KMS-11 (cell line): ENCODE data around the gene CIT.

Source experiments
- H2AFZ ChIP-seq: fragments of 200-600 bp; sonication (generic); 2 replicates; pipeline ENCODE4 v1.6.1; 2016; ENCODE audit warnings: antibody characterized with exemption, mixed run types, low read depth
- H3K27ac ChIP-seq: fragments of 200-600 bp; sonication (generic); 2 replicates; pipeline ENCODE4 v1.6.1; 2016; ENCODE audit warnings: mild to moderate bottlenecking, mixed run types
- H3K27me3 ChIP-seq: fragments of 200-600 bp; sonication (generic); 2 replicates; pipeline ENCODE4 v1.6.1; 2017; ENCODE audit warnings: mild to moderate bottlenecking, low read depth, mixed run types, moderate library complexity; ENCODE audit not compliant: insufficient read depth
- H3K36me3 ChIP-seq: fragments of 200-600 bp; sonication (generic); 2 replicates; pipeline ENCODE4 v1.6.1; 2017; ENCODE audit warnings: mild to moderate bottlenecking, mixed run types; ENCODE audit not compliant: insufficient read depth
- H3K4me1 ChIP-seq: fragments of 200-600 bp; sonication (generic); 2 replicates; pipeline ENCODE4 v1.6.1; 2016; ENCODE audit warnings: mild to moderate bottlenecking, low read depth, mixed run types; ENCODE audit not compliant: poor library complexity, severe bottlenecking
- H3K4me2 ChIP-seq: fragments of 200-600 bp; sonication (generic); 2 replicates; pipeline ENCODE4 v1.7.0; 2016; ENCODE audit warnings: mild to moderate bottlenecking, mixed run types
- H3K4me3 ChIP-seq: fragments of 200-600 bp; sonication (generic); IDR thresholded peaks from 2 replicates; pipeline ENCODE4 v1.6.1; 2017; ENCODE audit warnings: low read depth, low read length, mixed read lengths; ENCODE audit not compliant: insufficient read depth
- H3K79me2 ChIP-seq: fragments of 200-600 bp; sonication (generic); 2 replicates; pipeline ENCODE4 v1.6.1; 2016; ENCODE audit warnings: low read depth, mixed run types; ENCODE audit not compliant: insufficient read depth
- H3K9ac ChIP-seq: fragments of 200-600 bp; sonication (generic); 2 replicates; pipeline ENCODE4 v1.6.1; 2016; ENCODE audit warnings: mild to moderate bottlenecking, mixed run types
- H4K20me1 ChIP-seq: fragments of 200-600 bp; sonication (generic); 2 replicates; pipeline ENCODE4 v1.6.1; 2016; ENCODE audit warnings: mild to moderate bottlenecking, mixed run types; ENCODE audit not compliant: insufficient read depth
- CTCF ChIP-seq: fragments of 200-600 bp; sonication (generic); conservative IDR thresholded peaks from 2 replicates; pipeline ENCODE4 v1.6.1; 2017; ENCODE audit warnings: low read depth, mild to moderate bottlenecking, antibody characterized with exemption, low read length, moderate library complexity, mixed read lengths

The CIT gene

GRCh38 chr12:119829439-119829838 lies 47.7 kb downstream of the CIT start:
- Histone ChIP-seq H4K20me1 (no peaks in the 10 kb centered on the region), H3K27ac (no peak overlapping the region), H3K9ac (no peak overlapping the region), H3K4me1 (no peaks in the 10 kb centered on the region), H3K27me3 (no peaks in the 10 kb centered on the region), H3K79me2 (no peaks in the 10 kb centered on the region), H2AFZ (no peak overlapping the region), H3K4me3 (no peak overlapping the region), H3K36me3 (no peaks in the 10 kb centered on the region), H3K4me2 (no peak overlapping the region)
- TF ChIP-seq CTCF, result no peak

DNA sequence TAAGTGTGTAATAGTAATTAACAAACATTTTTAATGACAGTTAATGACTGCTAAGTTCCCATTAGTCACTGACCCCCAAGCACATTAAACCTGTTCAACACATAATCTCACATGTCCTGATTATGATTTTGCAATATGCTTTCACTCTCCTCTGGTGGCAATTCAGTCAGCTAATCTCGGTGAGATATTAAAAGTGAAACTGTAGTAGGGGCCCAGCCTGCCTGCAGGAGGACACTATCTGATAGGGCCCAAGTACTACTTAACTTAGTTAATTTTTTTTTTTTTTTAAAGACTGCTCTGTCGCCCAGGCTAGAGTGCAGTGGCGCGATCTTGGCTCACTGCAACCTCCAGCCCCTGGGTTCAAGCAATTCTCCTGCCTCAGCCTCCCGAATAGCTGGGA lies 48.8 kb downstream of the CIT start:
- Histone ChIP-seq H3K4me1 (no peaks in the 10 kb centered on the region), H3K9ac (no peak overlapping the region), H3K4me2 (no peak overlapping the region), H4K20me1 (no peaks in the 10 kb centered on the region), H3K27ac (no peak overlapping the region), H3K79me2 (no peaks in the 10 kb centered on the region), H2AFZ (no peak overlapping the region), H3K36me3 (no peaks in the 10 kb centered on the region), H3K4me3 (no peak overlapping the region), H3K27me3 (no peaks in the 10 kb centered on the region)
- TF ChIP-seq CTCF, result no peak

- H3K4me3 ChIP-seq, result no peak overlapping the region
- H3K4me2 ChIP-seq, result no peak overlapping the region
- H3K27me3 ChIP-seq, result no peaks in the 10 kb centered on the region
- no peaks in the 10 kb centered on the region for H4K20me1 ChIP-seq
- no peak overlapping the region for H3K27ac ChIP-seq
- no peak overlapping the region for H3K9ac ChIP-seq
- no peaks in the 10 kb centered on the region for H3K4me1 ChIP-seq
- no peaks in the 10 kb centered on the region for H3K79me2 ChIP-seq
- H2AFZ ChIP-seq, result no peak overlapping the region
- no peak for TF ChIP-seq CTCF
- H3K36me3 ChIP-seq, result no peaks in the 10 kb centered on the region
Measured at GRCh38 chr12:119827760-119828159, 49.4 kb downstream of the CIT start.

DNA sequence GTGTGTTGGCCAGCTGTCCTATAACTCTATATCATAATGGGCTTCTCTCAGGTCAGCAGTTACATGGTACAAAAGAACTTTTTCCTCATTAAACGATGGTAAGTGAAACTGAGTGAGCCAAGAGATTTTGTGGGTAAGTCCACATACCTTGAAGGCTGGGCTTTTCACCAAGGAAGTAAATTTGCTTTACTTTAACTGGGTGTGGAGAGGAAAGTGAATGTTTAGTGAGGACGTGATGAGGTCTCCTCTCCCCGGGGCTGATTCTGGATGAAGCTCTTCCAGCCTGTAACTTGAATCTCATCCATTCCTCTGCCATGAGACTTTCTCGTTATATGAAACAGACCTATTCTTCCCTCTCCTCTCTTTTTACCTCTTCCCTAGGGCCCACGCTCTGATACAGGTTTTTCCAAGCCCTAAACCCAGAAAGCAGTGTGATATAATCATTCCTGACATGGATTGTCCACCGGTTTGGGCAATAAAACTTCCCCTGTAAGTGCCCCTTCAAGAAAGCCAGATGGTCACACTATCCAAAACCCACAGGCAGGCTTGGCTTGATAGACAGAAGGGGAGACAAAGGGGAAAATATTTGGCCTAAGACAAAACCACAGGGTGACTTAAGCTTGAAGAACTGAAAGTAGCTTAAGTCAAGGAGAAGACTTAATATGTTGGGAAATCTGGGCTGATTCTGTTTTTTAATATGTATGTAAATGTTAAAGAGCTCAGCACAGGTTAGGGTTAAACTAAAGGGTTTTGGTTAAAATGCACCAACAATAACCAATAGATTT lies 50.3 kb downstream of the CIT start:
- H3K4me3 ChIP-seq, result no peak overlapping the region
- H3K9ac ChIP-seq, result no peak overlapping the region
- TF ChIP-seq CTCF, result no peak
- no peaks in the 10 kb centered on the region for H3K4me1 ChIP-seq
- H3K79me2 ChIP-seq, result no peaks in the 10 kb centered on the region
- H3K27ac ChIP-seq, result no peak overlapping the region
- no peak overlapping the region for H2AFZ ChIP-seq
- H3K4me2 ChIP-seq, result no peak overlapping the region
- H3K27me3 ChIP-seq, result no peaks in the 10 kb centered on the region
- no peaks in the 10 kb centered on the region for H3K36me3 ChIP-seq
- no peaks in the 10 kb centered on the region for H4K20me1 ChIP-seq
